CD14-positive monocyte (primary cell): ENCODE results near the gene DHX29. TPM values are rescaled to one million over a fixed set of nuclear protein-coding genes. Genes with fewer than 3 reads are reported as not detected.

ENCODE experiments used
- DNase-seq, 3 donors: peaks; one replicate each; pipeline ENCODE4 v3.0.0-alpha.2; 2011 to 2022
- H2AFZ ChIP-seq: 2 replicates; pipeline ENCODE4 v1.6.0; 2012; ENCODE audit warnings: mild to moderate bottlenecking, low read depth, low read length, inconsistent platforms; ENCODE audit not compliant: insufficient read depth, poor library complexity, severe bottlenecking
- H3K27ac ChIP-seq, 2 donors: 1 replicate in 1 of 2; 2 replicates in 1 of 2; pipeline ENCODE4 v1.5.1; 2012 to 2013; ENCODE audit warnings: low read length in 2 of 2, control low read depth in 1 of 2, inconsistent platforms in 1 of 2, low read depth in 1 of 2, mild to moderate bottlenecking in 1 of 2
- H3K27me3 ChIP-seq, 2 donors: one replicate each; pipeline versions ENCODE4 v1.6.0 to v1.6.1; 2011 to 2013; ENCODE audit warnings: low read length in 2 of 2; ENCODE audit not compliant: control insufficient read depth in 2 of 2, insufficient read depth in 2 of 2
- H3K36me3 ChIP-seq, 2 donors: replicated peaks in 1 of 2; 1 replicate in 1 of 2; 2 replicates in 1 of 2; pipeline versions ENCODE4 v1.5.1 to v1.6.1; 2012 to 2013; ENCODE audit warnings: low read length in 2 of 2, control low read depth in 1 of 2, inconsistent platforms in 1 of 2, mild to moderate bottlenecking in 1 of 2; ENCODE audit not compliant: insufficient read depth in 2 of 2, control insufficient read depth in 1 of 2
- H3K4me1 ChIP-seq, 2 donors: 1 replicate in 1 of 2; 2 replicates in 1 of 2; pipeline versions ENCODE4 v1.5.1 to v1.6.1; 2012 to 2013; ENCODE audit warnings: low read length in 2 of 2, control low read depth in 1 of 2, inconsistent platforms in 1 of 2, mild to moderate bottlenecking in 1 of 2, moderate library complexity in 1 of 2; ENCODE audit not compliant: insufficient read depth in 2 of 2, control insufficient read depth in 1 of 2
- H3K4me2 ChIP-seq: replicated peaks from 2 replicates; pipeline ENCODE3; 2012; ENCODE audit warnings: low read length, moderate library complexity, mild to moderate bottlenecking; ENCODE audit not compliant: poor library complexity, severe bottlenecking; ENCODE audit errors: extremely low read depth
- H3K4me3 ChIP-seq, 3 experiments: fragments of 200-600 bp in 1 of 3; sonication (generic) in 1 of 3; replicated peaks in 1 of 3; 1 replicate in 2 of 3; 2 replicates in 1 of 3; pipeline ENCODE4 v1.5.1; 2011 to 2013; ENCODE audit warnings: low read length in 3 of 3, mild to moderate bottlenecking in 3 of 3, control low read depth in 2 of 3, low read depth in 2 of 3, inconsistent platforms in 1 of 3, moderate library complexity in 1 of 3
- H3K79me2 ChIP-seq: 2 replicates; pipeline ENCODE4 v1.6.0; 2012; ENCODE audit warnings: mild to moderate bottlenecking, control low read depth, inconsistent platforms, low read length, moderate library complexity; ENCODE audit not compliant: insufficient read depth
- H3K9ac ChIP-seq: 2 replicates; pipeline ENCODE4 v1.6.0; 2017; ENCODE audit warnings: low read length, mild to moderate bottlenecking; ENCODE audit not compliant: insufficient read depth, poor library complexity, severe bottlenecking
- H3K9me3 ChIP-seq, 2 donors: replicated peaks in 1 of 2; 1 replicate in 1 of 2; 2 replicates in 1 of 2; pipeline versions ENCODE4 v1.5.1 to v1.6.1; 2012 to 2013; ENCODE audit warnings: low read length in 2 of 2, control low read depth in 1 of 2; ENCODE audit not compliant: control insufficient read depth in 1 of 2, insufficient read depth in 1 of 2
- H4K20me1 ChIP-seq: 2 replicates; pipeline ENCODE4 v1.6.0; 2012; ENCODE audit warnings: mild to moderate bottlenecking, low read length, control low read depth, moderate library complexity; ENCODE audit not compliant: insufficient read depth
- H3K27ac Mint-ChIP-seq, 7 donors: one replicate each; pipeline ENCODE4 v1.8.0; 2020; ENCODE audit warnings: mild to moderate bottlenecking in 7 of 7, mixed read lengths in 7 of 7, moderate library complexity in 6 of 7, inconsistent platforms in 2 of 7
- H3K27me3 Mint-ChIP-seq, 3 donors: one replicate each; pipeline ENCODE4 v1.8.0; 2021 to 2022; ENCODE audit warnings: low read depth in 3 of 3, mild to moderate bottlenecking in 3 of 3, mixed read lengths in 3 of 3, moderate library complexity in 3 of 3, inconsistent platforms in 1 of 3
- H3K36me3 Mint-ChIP-seq, 2 donors: one replicate each; pipeline ENCODE4 v1.8.0; 2020; ENCODE audit warnings: mixed read lengths in 2 of 2, inconsistent platforms in 1 of 2, mild to moderate bottlenecking in 1 of 2
- H3K4me1 Mint-ChIP-seq: one replicate; pipeline ENCODE4 v1.8.0; 2020; ENCODE audit warnings: mild to moderate bottlenecking, mixed read lengths
- H3K4me3 Mint-ChIP-seq, 2 donors: one replicate each; pipeline ENCODE4 v1.8.0; 2020; ENCODE audit warnings: mild to moderate bottlenecking in 2 of 2, mixed read lengths in 2 of 2, moderate library complexity in 1 of 2
- H3K9me3 Mint-ChIP-seq, 7 donors: one replicate each; pipeline ENCODE4 v1.8.0; 2020 to 2022; ENCODE audit warnings: mixed read lengths in 7 of 7, mild to moderate bottlenecking in 6 of 7, moderate library complexity in 6 of 7, inconsistent platforms in 2 of 7
- CTCF ChIP-seq: fragments of 200-600 bp; IDR thresholded peaks from one replicate; pipeline ENCODE4 v1.8.0; 2022; ENCODE audit warnings: antibody characterized with exemption, mild to moderate bottlenecking
- WGBS: methylation state at CpG from one replicate; pipeline ENCODE4 v1.1.5; 2013; ENCODE audit warnings: missing lambda C conversion rate; ENCODE audit not compliant: insufficient coverage; 5-methylcytosine and 5-hydroxymethylcytosine counted together
- intact Hi-C, 2 donors: fragments of 100-400 bp; cut with micrococcal nuclease; formaldehyde crosslinking; loops; one replicate each; pipeline versions ENCODE4 v1.15.0 to v1.15.1; 2023
- polyA plus RNA-seq, 3 donors: library from polyadenylated mRNA; depleted of rRNA in 1 of 3; unstranded in 2 of 3; stranded (reverse) in 1 of 3; fragments of 300-500 nt in 2 of 3; fragments of >200 nt in 1 of 3; fragmentation: Illumina TruSeq in 2 of 3; gene quantifications; 1 replicate in 2 of 3; 2 replicates in 1 of 3; pipeline ENCODE4 v1.2.3, GENCODE V29; 2012 to 2021

The DHX29 gene
- polyA plus RNA-seq, 3 donors, result 5.2 to 15.9 (median 9.7) TPM

- intact Hi-C loops, result no loop called here
- Histone ChIP-seq H3K79me2 (no peaks in the 10 kb centered on the region), H3K9me3 (peaks cover 0 to 66% of the 10 kb centered on the region in 2 donors), H3K9ac (no peak overlapping the region), H3K27ac (no peak overlapping the region), H2AFZ (peak overlapping the region; percentile 67), H3K36me3 (no peaks in the 10 kb centered on the region), H3K4me3 (peak overlapping the region in 1 of 3 experiments; percentile 56), H3K4me1 (peaks cover 21 to 41% of the 10 kb centered on the region in 2 donors), H4K20me1 (no peaks in the 10 kb centered on the region), H3K4me2 (peak overlapping the region; percentile 63), H3K27me3 (peaks cover 95 to 99% of the 10 kb centered on the region in 2 donors)
- WGBS, result 0% methylated on average over 1 of the region's 7 CpGs
- H3K27me3 Mint-ChIP-seq, result peaks cover 96 to 99% (median 96%) of the 10 kb centered on the region in 3 donors
- H3K36me3 Mint-ChIP-seq, result peaks cover 4 to 6% of the 10 kb centered on the region in 2 donors
- peaks cover 44% of the 10 kb centered on the region for H3K4me1 Mint-ChIP-seq
- H3K4me3 Mint-ChIP-seq, result peak overlapping the region in 1 of 2 donors; percentile 86
- H3K27ac Mint-ChIP-seq, result no peak overlapping the region
- no peak for TF ChIP-seq CTCF
- peaks cover 0 to 26% (median 15%) of the 10 kb centered on the region in 7 donors for H3K9me3 Mint-ChIP-seq
- DNase-seq, result no peak
Observed at GRCh38 chr5:55223812-55224240, 83.7 kb downstream of the DHX29 start.

GRCh38 chr5:55222985-55223811 is 84.3 kb downstream of the DHX29 start:
- Mint-ChIP-seq H3K9me3 (peaks cover 0 to 28% (median 15%) of the 10 kb centered on the region in 7 donors), H3K36me3 (peaks cover 4 to 6% of the 10 kb centered on the region in 2 donors), H3K27ac (no peak overlapping the region), H3K27me3 (peaks cover 94 to 99% (median 95%) of the 10 kb centered on the region in 3 donors), H3K4me1 (peaks cover 44% of the 10 kb centered on the region), H3K4me3 (peak overlapping the region; percentile 27 to 86)
- no peaks in the 10 kb centered on the region for H3K79me2 ChIP-seq
- DNase-seq, result no peak
- peaks cover 21 to 41% of the 10 kb centered on the region in 2 donors for H3K4me1 ChIP-seq
- TF ChIP-seq CTCF, result no peak
- 3% methylated on average over 61 of the region's 61 CpGs for WGBS
- peaks cover 0 to 60% of the 10 kb centered on the region in 2 donors for H3K9me3 ChIP-seq
- peak overlapping the region; percentile 67 for H2AFZ ChIP-seq
- H3K4me2 ChIP-seq, result peak overlapping the region; percentile 63
- no peak overlapping the region for H3K27ac ChIP-seq
- H4K20me1 ChIP-seq, result no peaks in the 10 kb centered on the region
- intact Hi-C loops, result no loop called here
- H3K27me3 ChIP-seq, result peaks cover 92 to 99% of the 10 kb centered on the region in 2 donors
- peak overlapping the region in 1 of 3 experiments; percentile 56 for H3K4me3 ChIP-seq
- no peaks in the 10 kb centered on the region for H3K36me3 ChIP-seq
- no peak overlapping the region for H3K9ac ChIP-seq
